ENCODE measurements around the gene LRRC8E.
"Not testable (repeated sequence)": the region's sequence is repeated elsewhere in the genome, so short reads cannot be mapped to it uniquely, and the experiment has no call there.

Gene LRRC8E

DNA sequence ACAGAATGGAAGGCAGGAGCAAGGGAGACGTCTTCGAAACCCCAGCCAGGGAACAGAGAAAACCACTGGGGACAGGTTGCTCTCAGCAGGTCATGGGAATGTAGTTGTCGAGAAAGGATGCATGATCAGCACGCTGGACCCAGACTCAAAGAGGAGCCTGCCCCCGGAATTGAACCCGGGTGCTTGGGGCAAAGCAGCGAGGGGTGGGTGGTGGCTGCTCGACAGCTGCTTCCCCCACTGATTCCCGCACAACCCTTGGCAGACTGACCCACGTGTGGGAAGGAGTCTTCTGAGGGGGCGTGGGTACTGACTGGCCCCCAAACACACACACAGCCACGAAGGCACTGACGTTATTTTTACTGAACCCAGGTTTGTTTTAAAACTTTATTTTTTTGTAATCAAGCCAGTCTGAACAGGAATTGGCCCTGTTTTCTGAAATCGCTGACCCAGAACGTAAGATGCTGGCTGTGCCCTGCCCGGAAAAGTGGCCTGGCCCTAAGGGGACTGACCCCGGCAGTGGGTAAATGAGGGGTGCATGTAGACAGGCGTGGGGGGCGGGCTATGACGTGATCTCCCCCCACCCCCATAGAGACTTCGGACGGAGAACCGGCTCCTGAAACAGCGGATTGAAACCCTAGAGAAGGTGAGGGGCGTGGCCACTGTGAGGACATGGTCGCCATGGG, 32.7 kb upstream of the LRRC8E start:
- DNase-seq (ENCODE audit: low read depth): no peak

DNA sequence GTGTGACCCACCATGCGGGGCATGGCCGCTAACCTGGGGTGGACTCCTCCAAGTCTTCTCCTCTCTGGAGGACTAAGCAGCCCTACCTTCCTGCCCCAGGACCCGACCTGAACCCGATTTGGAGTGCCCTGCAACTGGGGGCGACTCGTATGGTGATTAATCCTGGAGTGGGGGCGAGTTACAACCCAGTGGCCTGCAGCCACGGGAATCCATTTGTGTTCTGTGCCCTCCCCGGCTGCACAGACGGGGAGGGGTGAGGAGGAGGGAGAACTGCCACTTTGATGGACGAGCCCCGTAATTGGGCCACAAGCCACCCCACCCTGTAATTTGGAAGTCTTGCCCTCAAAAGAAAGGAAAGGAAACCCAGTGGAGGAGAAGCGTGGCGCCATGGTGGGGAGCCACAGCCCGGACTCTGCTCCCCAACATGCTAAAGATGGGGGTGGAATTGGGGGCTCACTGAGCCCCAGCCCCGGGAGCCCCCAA, 32.2 kb upstream of the LRRC8E start:
- no peak for DNase-seq (ENCODE audit: low read depth)

DNA sequence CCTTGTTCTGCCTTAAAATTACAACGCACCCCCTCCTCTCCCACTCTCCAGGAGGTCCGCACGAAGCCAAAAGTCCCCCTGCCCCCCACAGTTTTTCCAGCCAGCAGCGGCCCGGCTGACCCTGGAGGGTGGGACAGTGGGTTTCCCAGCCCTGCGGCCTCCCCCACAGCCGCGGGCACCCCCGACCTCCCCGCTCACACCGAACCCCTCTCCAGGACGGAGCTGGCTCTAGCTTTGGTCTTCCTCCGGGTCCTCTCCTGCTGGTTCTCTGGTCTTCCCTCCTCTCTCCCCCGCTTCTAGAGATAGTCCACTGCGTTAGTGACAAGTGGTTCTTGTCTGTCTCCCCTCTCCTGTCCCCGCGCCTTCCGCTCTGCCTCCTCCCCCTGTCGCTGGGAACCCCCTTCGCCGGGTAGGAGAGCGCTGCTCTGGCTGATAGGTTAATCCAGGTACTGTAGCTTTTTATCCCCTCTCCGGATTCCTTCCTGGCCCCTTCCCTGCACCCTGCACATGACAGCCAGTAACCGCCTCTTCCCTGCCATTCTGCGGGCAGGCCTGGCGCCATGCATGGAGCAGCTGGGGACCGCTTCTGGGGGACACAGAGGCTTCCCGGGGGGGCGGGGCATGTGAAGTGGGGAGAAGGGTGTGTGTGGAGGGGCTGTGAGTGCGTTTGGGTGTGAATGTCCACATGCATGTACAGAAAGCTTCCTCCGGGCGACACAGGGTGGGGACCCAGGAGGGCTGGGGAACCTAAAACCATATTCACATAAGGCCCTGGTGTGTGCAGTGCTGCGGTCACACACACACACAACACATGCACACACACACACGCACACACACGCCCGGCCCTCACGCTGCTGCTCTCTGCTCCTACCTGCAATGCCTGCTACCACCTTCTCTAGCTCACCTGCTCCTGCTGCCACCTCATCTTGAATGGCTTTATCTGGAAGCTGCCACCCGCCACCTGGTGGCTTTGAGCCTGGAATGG, 31.3 kb upstream of the LRRC8E start:
- DNase-seq (ENCODE audit: low read depth): no peak

DNA sequence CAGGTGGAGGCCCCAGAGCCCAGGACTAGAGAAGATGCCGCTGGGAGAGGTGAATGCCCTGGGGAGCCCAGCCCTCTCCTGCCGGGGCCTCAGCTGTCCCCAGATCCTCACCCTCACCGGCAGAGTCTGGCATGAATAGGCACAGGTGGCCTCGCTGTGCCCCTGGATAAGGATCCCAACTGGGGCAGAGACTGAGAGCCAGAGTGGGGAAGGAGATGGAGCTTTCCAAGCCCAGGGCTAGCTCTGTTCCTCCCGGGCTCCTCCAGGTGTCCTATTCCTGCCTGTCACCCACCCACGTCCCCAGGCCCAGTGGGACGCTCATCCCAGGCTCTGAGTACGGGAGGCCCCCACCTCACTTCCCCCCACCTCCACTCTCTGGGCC, 30.6 kb upstream of the LRRC8E start:
- no peak for DNase-seq (ENCODE audit: low read depth)

DNA sequence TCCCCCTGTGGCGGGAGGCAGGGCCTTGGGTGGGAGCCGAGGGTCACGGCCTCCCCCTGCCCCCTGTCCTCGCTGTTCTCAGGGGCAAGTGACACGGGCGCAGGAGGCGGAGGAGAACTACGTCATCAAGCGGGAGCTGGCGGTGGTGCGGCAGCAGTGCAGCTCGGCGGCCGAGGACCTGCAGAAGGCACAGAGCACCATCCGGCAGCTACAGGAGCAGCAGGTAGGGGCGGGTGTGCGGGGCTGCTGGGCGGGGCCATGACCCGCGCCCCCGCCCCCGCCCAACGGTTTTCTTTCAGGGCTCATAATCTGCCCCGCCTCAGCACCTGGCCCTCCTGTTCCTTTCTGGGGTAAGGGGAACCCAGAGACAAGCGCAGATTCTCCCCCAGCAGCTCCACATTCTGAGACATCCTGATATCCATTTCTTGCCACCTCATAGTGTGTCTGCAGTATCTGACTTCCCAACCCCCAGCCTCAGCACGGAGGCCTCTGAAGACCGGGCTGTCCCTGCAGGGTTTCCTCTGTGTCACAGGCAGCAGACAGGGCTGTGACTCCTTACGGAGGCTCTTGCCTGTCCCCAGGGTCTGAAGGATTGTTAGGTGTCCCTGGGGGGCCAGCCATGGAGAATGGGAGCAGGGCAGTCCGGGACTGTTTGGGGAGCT, 30.1 kb upstream of the LRRC8E start:
- no peak for DNase-seq (ENCODE audit: low read depth)

DNA sequence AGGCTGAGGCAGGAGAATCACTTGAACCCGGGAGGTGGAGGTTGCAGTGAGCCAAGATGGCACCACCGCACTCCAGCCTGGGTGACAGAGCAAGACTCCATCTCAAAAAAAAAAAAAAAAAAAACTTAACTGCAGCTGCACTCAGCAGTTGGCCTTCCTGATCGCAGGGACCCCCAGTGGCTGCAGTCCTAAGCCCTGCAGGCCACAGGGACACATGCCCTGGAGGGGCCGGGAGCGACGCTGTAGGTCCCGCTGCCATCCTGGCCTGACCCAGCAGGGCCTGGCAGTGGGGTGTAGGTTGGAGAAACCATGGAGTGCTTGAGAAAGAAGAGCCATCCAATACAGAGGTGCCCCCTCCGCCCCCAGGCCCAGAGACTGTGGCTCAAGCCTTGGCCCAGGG, 29.2 kb upstream of the LRRC8E start:
- DNase-seq (ENCODE audit: low read depth): not testable (repeated sequence)

DNA sequence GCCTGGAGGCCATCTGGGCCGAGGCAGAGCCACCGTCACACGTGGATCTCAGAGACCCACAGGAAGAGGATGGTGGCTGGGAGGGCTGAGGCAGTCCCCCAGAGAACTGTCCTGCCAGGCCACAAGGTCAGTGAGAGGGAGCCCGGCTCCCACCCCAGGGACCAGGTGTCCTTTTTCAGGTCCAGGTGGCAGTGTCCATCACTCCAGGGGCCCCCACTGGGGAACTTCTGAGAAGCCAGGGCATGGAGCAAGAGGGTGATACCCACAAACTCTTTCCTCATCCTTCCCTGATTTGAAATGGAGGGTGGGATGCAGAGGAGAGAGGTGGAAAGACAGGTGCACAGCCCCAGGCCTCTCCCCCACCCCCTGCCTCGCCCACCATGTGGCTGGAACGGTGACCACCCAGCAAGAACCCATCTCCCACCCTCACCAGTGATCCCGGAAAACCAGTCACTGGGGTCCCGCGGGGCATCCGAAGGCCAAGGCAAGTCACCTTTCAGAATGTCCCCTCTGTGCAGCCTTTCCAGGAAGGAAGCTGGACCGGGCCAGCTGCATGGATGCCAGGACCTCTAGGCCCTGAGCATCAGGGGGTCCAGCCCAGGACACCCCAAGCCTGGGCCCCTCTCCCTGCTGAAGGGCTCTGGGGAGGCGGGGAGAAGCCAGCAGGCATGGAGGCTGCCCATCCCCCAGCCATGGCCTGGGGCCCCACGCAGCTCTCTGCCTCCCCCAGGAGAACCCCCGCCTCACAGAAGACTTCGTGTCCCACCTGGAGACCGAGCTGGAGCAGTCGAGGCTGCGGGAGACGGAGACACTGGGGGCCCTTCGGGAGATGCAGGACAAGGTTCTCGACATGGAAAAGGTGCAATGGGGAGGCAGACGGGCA, 28.2 kb upstream of the LRRC8E start:
- no peak for DNase-seq (ENCODE audit: low read depth)

DNA sequence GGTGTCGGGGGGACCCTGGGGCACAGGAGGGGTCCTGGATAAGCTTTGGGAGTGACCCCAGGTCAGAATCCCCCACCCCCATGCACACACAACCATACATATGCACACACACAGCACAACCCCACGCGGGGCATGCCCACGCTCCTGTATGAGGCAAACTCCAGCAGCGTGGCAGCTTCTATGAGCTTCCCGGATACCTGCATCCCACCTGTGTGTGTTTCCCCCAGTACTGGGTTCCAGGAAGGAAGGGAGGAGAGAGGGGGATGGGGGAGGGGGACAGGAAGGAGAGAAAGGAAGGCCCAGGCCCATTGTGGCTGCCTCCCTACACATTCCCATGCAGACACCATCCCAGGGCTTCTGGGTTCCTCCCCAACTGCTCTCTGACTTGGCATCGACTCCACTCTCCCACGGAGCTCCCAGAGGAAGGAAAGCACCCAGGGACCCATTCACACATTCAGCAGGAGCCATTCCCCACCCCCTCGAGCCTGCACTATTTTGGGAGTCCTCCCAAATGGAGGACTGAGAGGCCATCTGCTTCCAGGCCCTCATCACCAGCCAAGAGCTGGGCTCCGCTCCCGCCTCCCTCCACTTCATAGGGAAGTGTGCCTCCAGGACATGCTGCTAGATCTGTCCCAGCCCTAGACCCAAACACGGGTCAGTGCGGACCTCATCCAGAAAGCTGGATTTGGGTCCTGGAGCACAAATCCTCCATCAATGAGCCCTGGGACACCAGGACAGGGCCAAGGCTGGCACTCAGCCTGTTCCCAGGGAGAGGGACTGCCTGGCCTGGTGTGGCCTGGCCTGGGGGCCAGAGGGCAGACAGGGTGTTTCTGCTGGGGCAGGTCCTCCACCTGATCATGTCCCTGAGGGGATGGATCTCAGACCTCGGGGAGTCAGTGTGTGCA, 27.3 kb upstream of the LRRC8E start:
- no peak for DNase-seq (ENCODE audit: low read depth)

DNA sequence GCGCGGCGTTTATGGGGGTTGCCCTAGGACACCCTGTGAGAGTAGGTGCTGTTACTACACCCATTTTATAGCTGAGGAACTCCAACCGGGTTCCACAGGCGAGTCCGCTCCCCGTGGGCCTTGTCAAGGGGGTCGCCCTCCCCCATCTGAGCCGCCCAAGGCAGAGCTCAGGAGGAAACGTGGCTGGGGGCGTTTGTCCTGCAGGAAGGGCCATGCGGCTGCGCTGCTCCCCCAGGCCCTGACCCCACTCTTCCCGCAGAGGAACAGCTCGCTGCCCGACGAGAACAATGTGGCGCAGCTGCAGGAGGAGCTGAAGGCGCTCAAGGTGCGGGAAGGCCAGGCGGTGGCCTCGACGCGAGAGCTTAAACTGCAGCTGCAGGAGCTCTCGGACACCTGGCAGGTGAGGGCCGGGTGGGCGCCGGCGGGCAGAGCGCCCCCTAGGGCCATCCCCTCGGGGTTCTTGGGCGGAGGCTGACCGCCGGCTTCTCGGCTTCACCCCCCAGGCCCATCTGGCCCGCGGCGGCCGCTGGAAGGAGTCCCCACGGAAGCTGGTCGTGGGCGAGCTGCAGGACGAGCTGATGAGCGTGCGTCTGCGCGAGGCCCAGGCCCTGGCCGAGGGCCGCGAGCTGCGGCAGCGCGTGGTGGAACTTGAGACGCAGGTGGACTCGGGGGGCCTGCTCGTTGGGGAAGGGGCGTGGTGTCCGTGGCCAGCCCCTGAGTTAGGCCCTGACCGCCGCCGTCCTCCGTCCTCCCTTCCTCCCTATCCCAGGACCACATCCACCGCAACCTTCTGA, 26.5 kb upstream of the LRRC8E start:
- no peak for DNase-seq (ENCODE audit: low read depth)

DNA sequence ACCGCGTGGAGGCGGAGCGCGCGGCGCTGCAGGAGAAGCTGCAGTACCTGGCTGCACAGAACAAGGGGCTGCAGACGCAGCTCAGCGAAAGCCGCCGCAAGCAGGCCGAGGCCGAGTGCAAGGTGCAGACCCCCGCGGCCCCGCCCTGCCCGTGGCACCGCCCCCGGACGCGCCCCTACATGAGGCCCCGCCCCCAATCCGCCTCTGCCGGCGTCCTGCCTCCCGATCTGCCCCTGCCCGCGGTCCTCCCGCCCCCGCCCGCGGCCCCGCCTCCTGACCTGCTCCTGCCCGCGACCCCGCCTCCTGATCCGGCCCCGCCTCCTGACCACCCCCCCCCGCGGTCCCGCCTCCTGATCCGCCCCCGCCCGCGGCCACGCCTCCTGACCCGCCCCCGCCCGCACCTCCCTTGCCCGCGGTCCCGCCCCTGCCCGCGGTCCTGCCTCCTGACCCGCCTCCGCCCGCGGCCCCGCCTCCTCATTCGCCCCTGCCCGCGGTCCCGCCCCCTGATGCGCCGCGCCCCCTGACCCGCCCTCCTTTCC, 25.8 kb upstream of the LRRC8E start:
- DNase-seq (ENCODE audit: low read depth): peak; percentile 41

DNA sequence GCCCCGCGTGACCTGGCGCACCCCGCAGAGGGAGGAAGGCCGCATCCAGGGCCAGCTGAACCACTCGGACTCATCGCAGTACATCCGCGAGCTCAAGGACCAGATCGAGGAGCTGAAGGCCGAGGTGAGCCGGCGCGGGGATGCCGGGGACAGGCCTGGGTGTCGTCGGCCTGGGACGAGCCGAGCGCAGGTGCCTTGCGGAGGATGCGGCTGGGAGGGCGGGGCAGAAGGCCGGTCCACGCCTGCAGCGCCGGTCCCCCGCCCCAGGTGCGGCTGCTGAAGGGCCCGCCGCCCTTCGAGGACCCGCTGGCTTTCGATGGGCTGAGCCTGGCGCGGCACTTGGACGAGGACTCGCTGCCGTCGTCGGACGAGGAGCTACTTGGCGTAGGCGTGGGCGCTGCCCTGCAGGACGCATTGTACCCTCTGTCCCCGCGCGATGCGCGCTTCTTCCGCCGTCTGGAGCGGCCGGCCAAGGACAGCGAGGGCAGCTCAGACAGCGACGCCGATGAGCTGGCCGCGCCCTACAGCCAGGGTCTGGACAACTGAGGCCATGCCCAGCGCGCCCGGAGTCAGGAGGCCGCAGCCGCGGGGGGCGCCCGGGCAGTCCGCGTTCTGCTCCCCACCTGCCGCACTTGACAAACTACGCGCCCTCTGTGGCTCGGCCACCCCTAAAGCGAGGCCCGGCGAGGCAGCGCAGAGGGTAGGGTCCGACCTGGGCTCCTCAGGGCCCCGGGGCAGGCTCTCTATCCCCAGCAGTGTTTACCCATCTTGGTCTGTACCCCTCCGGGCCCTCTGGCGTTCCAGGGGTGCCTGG, 24.9 kb upstream of the LRRC8E start:
- DNase-seq (ENCODE audit: low read depth): no peak

DNA sequence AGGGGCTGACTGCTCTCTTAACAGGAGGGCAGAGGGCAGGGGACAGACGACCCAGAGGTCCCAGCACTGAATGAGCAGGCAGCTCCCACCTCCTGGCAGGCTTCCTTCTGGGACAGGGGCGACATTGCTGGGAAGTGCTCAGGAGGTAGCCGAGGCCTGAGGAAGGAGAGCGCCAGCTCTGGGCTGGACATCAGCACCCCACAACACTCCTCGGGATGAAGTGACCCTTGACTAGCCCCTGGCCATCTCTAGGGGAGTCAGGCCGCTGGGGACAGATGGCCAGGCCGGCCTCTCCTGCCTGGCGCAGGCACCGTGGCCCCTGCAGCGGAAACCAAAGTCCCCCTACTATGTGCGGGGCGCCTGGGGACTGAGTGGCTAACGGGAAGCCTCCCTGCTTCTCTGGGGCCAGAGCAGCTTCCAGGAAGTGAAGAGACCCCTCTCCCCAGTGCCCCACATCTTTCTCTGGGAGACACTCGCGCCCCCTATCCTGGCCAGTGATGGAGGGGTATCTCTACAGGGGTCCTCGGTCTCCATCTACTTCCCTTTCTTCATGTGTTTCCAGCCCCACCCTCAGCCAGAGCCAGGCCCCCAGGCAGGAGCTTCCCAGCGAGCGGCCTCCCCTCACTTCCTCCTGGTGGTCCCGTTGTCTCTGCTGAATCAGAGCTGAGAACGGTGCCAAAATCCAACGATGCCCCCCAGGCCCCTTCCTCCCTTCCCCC, 24.2 kb upstream of the LRRC8E start:
- DNase-seq (ENCODE audit: low read depth): no peak

DNA sequence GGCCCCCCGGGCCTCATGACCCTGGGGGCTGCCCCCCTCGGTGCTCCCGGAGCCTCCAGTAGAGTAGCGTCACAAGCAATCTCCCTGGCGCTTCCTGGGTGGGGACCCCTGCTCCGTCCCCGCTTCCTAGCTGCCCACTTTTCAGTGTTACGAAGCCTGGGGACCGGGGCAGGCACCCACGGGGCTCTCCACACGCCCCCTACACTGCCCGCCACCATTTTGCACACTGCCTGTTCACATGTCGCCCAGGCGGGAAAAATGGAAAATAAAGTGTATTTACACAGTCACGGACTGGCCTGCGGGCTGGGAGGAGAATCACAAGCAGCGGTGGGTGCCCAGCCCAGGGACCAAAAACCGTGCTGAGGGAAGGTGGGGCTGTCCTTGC, 23.6 kb upstream of the LRRC8E start:
- no peak for DNase-seq (ENCODE audit: low read depth)

DNA sequence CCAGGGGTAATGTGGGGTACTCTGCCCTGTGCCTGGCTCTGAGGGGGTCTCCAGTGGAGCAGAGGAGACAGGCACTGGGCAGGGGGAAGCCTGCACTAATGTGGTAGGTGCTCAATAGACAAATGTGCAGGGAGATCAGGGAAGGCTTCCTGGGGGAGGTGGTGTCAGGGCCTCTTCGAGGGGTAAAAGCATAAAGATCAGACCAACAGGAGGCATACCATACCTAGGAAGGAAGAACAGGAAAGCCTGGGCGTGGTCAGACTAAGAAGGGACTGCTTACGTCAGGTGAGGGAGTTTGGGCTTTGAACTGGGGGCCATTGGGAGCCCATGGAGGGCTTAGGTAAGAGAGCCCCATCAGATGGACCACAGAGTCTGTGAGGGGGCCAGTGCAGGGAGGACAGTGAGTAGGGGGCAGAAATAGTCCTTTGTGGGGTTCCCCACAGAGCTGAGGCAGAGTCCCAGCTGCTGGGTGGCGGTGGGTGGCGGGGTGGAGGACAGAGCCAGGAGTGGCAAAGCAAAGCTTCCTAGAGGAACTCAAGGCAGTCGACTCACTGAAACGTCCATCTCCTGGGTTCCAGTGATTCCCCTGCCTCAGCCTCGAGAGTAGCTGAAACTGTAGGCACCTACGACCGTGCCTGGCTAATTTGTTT, 22.9 kb upstream of the LRRC8E start:
- no peak for DNase-seq (ENCODE audit: low read depth)

DNA sequence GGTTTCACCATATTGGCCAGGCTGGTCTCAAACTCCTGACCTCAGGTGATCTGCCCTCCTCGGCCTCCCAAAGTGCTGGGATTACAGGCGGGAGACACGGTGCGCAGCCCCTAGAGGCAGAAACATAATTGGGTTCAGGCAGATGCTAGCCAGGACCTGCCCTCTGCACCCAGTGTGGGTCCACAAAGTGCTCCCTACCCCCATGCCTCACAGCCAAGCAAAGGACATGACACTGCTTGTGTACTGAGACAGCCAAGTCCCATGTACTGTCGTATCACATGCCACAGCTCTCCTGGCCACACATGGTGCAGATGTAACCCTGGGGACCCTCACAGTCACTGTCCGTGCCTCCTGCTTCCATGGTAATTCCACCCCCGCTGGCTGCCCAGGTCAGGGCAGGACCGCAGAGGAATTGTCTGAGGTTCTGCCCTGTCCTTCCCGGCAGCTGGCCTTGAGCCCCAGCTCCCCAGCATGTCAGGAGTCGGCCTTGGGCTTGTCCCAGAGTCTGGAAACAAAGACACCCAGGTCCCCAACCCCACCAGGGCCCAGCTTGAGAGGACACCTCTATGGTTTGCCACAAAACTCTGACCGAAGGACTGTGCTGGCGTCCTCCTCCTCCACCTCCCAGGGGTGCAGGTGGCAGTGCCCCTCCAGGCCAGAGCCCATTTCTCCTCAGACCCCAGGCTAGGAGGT, 21.8 kb upstream of the LRRC8E start:
- DNase-seq (ENCODE audit: low read depth): no peak

DNA sequence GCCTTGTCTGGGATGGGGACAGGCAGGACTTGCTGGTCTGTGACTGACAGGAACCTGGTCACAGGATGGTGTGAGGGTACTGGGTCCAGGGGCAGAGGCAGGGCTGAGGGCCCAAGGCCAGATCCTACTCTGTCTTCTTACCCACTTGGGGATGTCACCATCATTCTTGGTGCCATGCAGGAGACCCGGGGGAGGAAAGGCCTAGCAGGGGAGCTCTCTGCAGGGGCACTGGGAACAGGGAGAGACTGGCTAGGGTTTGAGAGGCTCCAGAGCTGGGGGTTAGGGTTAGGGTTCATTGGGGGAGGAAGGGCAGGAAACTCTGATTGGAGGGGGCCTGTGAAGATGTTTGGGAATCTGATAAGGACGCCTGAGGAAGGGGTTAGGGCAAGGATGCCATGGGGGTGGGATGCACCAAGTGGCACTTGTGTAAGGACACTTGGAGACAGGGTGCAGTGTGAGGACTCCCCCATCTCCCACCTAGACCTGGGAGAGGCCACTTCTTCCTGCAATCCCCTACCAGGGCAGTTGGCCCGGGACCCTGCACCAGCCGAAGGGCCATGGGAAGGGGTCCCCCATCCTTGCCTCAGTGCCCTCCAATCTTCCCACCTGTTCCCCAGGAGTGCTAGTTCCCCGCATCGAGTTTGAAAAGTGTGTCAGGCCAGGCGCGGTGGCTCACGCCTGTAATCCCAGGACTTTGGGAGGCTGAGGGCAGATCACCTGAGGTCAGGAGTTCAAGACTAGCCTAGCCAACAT, 21.0 kb upstream of the LRRC8E start:
- no peak for DNase-seq (ENCODE audit: low read depth)

All from stimulated activated CD8-positive, alpha-beta memory T cell treated with anti-CD3 and anti-CD28 coated beads, Interleukin-12 subunit alpha, Interleukin-12 subunit beta, amount 100 ng/mL, for 1 hour (primary cell).